Thyroid gland (tissue), 4 donors: ENCODE results near the gene CR2.

Experiments used
- CTCF ChIP-seq, 6 experiments: fragments of 200-600 bp in 3 of 6; fragments of 450-650 bp in 3 of 6; sonication (generic) in 3 of 6; IDR thresholded peaks; one replicate each; pipeline ENCODE4 v1.5.1; 2016 to 2019; ENCODE audit warnings: antibody characterized with exemption in 6 of 6, mild to moderate bottlenecking in 2 of 6, inconsistent platforms in 1 of 6, moderate library complexity in 1 of 6
- POLR2A ChIP-seq, 2 donors: fragments of 450-650 bp; IDR thresholded peaks; one replicate each; pipeline ENCODE4 v1.6.1; 2017; ENCODE audit warnings: antibody characterized with exemption in 2 of 2, mild to moderate bottlenecking in 2 of 2, moderate library complexity in 1 of 2

GRCh38 chr1:207421078-207421477 is 33.0 kb upstream of the CR2 start:
- TF ChIP-seq CTCF (IDR thresholded peaks at IDR 0.05) = no peak
- TF ChIP-seq POLR2A (IDR thresholded peaks at IDR 0.05) = no peak
